ENCODE measurements around the gene LZTFL1. TPM values are rescaled to one million over a fixed set of nuclear protein-coding genes. Genes with fewer than 3 reads are reported as not detected.

Gene LZTFL1, protein sequence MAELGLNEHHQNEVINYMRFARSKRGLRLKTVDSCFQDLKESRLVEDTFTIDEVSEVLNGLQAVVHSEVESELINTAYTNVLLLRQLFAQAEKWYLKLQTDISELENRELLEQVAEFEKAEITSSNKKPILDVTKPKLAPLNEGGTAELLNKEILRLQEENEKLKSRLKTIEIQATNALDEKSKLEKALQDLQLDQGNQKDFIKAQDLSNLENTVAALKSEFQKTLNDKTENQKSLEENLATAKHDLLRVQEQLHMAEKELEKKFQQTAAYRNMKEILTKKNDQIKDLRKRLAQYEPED
- 12.4 and 16.2 TPM in 2 replicates for total RNA-seq
- 18.7 and 28.0 TPM in 2 replicates for polyA plus RNA-seq
- 8.8 and 12.3 TPM in 2 replicates for polyA plus RNA-seq (2012)
- 1.4 and 6.6 TPM in 2 replicates for polyA minus RNA-seq (ENCODE audit: low replicate concordance)

DNA sequence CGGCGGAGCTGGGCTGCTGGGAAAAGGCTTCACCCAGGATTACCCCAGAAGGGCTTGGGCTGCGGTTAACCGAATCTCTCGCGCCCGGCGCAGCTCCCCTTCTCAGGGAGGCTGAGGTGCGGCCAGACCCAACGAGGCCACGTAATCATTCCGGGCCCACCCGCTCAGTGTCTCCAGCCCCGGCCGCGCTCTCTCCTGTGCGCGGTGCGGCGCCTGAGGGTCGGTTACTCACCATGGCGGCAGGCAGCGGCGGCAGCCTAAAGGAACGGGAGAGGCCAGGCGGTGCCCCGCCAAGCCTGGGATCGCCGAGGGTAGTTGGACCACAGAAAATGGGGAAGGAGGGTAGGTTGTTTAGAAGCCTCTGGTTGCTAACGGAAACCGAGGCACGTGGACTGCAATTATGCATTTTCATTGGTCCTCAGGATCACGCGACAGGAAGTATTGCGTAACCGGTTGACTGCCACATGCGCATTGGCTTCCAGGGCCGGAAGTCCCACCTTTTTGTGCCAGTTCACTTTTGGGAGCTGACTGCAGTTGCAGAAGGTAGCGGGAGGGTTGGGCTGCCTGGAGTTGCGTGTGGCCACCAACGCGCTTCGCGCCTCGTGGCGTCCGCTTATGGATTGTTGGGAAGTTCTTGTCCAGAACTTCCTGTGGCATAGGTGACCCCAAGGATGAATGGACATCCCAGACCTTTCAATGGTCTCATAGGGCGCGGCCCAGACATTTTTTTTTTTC is at the start of gene LZTFL1:
LZTFL1 (minus strand) TSS at position 363 of the 735 bp plus-strand sequence; CDS start at position 235, 128 bp downstream.
- peaks cover 3% of the 10 kb centered on the region for H3K27me3 ChIP-seq (ENCODE audit: control insufficient read depth, insufficient read depth, low read length)
- no peaks in the 10 kb centered on the region for H3K79me2 ChIP-seq (ENCODE audit: control insufficient read depth, insufficient read depth, low read length)
- peaks cover 2% of the 10 kb centered on the region for H3K4me1 ChIP-seq (ENCODE audit: control insufficient read depth, extremely low read depth, insufficient read depth, low read length)
- H3K27ac ChIP-seq (ENCODE audit: insufficient read depth, low read length), result peak within 1 kb of the TSS; percentile 84
- DNase-seq (ENCODE audit: low read depth in 2 of 2), result peak; percentile 97 to 98
- H3K4me2 ChIP-seq (ENCODE audit: extremely low read depth, insufficient read depth, low read length), result peak within 1 kb of the TSS; percentile 81
- peak within 1 kb of the TSS; percentile 72 for H3K9ac ChIP-seq (ENCODE audit: insufficient read depth, low read length)
- H4K20me1 ChIP-seq (ENCODE audit: control insufficient read depth, extremely low read depth, insufficient read depth, low read length), result no peaks in the 10 kb centered on the region
- no peaks in the 10 kb centered on the region for H3K36me3 ChIP-seq (ENCODE audit: control insufficient read depth, insufficient read depth, low read length)
- H2AFZ ChIP-seq (ENCODE audit: low read length), result peak within 1 kb of the TSS; percentile 87
- H3K4me3 ChIP-seq (replicated peaks in 1 of 4; ENCODE audit: control extremely low read depth in 1 of 4, insufficient read depth in 1 of 4, low read depth in 3 of 4, low read length in 4 of 4), result peak within 1 kb of the TSS; percentile 78 to 92 (median 87)
- H3K9me3 ChIP-seq (ENCODE audit: control insufficient read depth, insufficient read depth, low read depth, low read length), result no peaks in the 10 kb centered on the region
- TF ChIP-seq, protein P1, sequence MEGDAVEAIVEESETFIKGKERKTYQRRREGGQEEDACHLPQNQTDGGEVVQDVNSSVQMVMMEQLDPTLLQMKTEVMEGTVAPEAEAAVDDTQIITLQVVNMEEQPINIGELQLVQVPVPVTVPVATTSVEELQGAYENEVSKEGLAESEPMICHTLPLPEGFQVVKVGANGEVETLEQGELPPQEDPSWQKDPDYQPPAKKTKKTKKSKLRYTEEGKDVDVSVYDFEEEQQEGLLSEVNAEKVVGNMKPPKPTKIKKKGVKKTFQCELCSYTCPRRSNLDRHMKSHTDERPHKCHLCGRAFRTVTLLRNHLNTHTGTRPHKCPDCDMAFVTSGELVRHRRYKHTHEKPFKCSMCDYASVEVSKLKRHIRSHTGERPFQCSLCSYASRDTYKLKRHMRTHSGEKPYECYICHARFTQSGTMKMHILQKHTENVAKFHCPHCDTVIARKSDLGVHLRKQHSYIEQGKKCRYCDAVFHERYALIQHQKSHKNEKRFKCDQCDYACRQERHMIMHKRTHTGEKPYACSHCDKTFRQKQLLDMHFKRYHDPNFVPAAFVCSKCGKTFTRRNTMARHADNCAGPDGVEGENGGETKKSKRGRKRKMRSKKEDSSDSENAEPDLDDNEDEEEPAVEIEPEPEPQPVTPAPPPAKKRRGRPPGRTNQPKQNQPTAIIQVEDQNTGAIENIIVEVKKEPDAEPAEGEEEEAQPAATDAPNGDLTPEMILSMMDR (conservative IDR thresholded peaks at IDR 0.05 in 1 of 2, IDR thresholded peaks at IDR 0.05 in 1 of 2; ENCODE audit: low read depth in 1 of 2, low read length in 2 of 2), result no peak
- TF ChIP-seq EZH2 (IDR thresholded peaks at IDR 0.05; ENCODE audit: low read length, missing control alignments), result no peak

DNA sequence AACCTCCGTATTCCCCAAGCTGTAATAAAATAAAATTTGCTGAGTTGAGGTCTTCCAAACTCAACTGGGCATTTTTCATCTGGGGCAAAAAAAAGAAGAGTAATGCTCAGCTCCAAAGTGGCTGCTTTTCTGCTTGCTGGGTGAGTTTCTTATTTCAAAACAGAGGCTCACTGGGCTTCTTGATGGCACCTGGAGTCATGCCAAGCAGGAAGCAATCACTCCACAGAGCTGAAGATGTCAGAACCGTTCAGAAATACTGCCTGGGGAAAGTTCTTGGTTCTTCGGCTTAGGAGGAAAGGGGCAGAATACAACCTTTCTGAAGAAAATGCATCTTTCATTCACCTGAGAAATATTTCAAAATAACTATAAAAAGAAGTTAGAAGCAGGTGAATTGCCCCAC is 48.5 kb upstream of the LZTFL1 start:
- DNase-seq (ENCODE audit: low read depth in 2 of 2), result no peak
- no peaks in the 10 kb centered on the region for H3K4me1 ChIP-seq (ENCODE audit: control insufficient read depth, extremely low read depth, insufficient read depth, low read length)

DNA sequence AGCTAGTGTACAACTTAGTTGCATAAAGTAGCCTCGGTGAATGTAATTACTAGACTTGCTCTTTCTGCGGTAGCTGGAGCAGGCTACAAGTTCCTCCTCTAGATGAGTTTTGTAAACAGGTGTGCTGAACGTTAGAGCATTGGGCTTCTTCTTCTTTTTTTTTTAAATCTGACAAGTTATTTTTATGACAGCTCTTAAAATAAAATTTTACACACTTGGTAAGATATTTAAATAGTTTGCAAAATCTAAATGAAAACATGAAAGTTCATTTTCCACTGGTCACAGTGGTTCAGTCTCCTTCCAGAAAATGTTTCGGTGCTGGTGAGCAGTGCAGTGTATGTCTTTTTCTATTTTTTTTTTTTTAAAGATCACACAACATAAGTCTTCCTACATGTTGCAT is 47.4 kb upstream of the LZTFL1 start:
- no peaks in the 10 kb centered on the region for H3K36me3 ChIP-seq (ENCODE audit: control insufficient read depth, insufficient read depth, low read length)
- no peak for DNase-seq (ENCODE audit: low read depth in 2 of 2)

More for the DNA sequence above, 48.5 kb upstream of the LZTFL1 start:
- Histone ChIP-seq H3K4me3 (replicated peaks in 1 of 4; ENCODE audit: control extremely low read depth in 1 of 4, insufficient read depth in 1 of 4, low read depth in 3 of 4, low read length in 4 of 4) (no peak overlapping the region), H2AFZ (ENCODE audit: low read length) (no peak overlapping the region), H3K9ac (ENCODE audit: insufficient read depth, low read length) (no peak overlapping the region), H4K20me1 (ENCODE audit: control insufficient read depth, extremely low read depth, insufficient read depth, low read length) (no peaks in the 10 kb centered on the region), H3K36me3 (ENCODE audit: control insufficient read depth, insufficient read depth, low read length) (no peaks in the 10 kb centered on the region), H3K9me3 (ENCODE audit: control insufficient read depth, insufficient read depth, low read depth, low read length) (no peaks in the 10 kb centered on the region), H3K79me2 (ENCODE audit: control insufficient read depth, insufficient read depth, low read length) (no peaks in the 10 kb centered on the region), H3K27ac (ENCODE audit: insufficient read depth, low read length) (no peak overlapping the region), H3K4me2 (ENCODE audit: extremely low read depth, insufficient read depth, low read length) (no peak overlapping the region), H3K27me3 (ENCODE audit: control insufficient read depth, insufficient read depth, low read length) (peaks cover 6% of the 10 kb centered on the region)
- TF ChIP-seq, protein P1 (conservative IDR thresholded peaks at IDR 0.05 in 1 of 2, IDR thresholded peaks at IDR 0.05 in 1 of 2; ENCODE audit: low read depth in 1 of 2, low read length in 2 of 2), result no peak
- TF ChIP-seq EZH2 (IDR thresholded peaks at IDR 0.05; ENCODE audit: low read length, missing control alignments), result no peak

More for the DNA sequence above, 47.4 kb upstream of the LZTFL1 start:
- no peak overlapping the region for H3K4me3 ChIP-seq (replicated peaks in 1 of 4; ENCODE audit: control extremely low read depth in 1 of 4, insufficient read depth in 1 of 4, low read depth in 3 of 4, low read length in 4 of 4)
- no peaks in the 10 kb centered on the region for H3K4me1 ChIP-seq (ENCODE audit: control insufficient read depth, extremely low read depth, insufficient read depth, low read length)
- no peaks in the 10 kb centered on the region for H3K79me2 ChIP-seq (ENCODE audit: control insufficient read depth, insufficient read depth, low read length)
- TF ChIP-seq EZH2 (IDR thresholded peaks at IDR 0.05; ENCODE audit: low read length, missing control alignments), result no peak
- TF ChIP-seq, protein P1 (conservative IDR thresholded peaks at IDR 0.05 in 1 of 2, IDR thresholded peaks at IDR 0.05 in 1 of 2; ENCODE audit: low read depth in 1 of 2, low read length in 2 of 2), result no peak
- no peaks in the 10 kb centered on the region for H4K20me1 ChIP-seq (ENCODE audit: control insufficient read depth, extremely low read depth, insufficient read depth, low read length)
- peaks cover 12% of the 10 kb centered on the region for H3K27me3 ChIP-seq (ENCODE audit: control insufficient read depth, insufficient read depth, low read length)
- no peak overlapping the region for H3K4me2 ChIP-seq (ENCODE audit: extremely low read depth, insufficient read depth, low read length)
- H2AFZ ChIP-seq (ENCODE audit: low read length), result no peak overlapping the region
- H3K9me3 ChIP-seq (ENCODE audit: control insufficient read depth, insufficient read depth, low read depth, low read length), result no peaks in the 10 kb centered on the region
- no peak overlapping the region for H3K9ac ChIP-seq (ENCODE audit: insufficient read depth, low read length)
- no peak overlapping the region for H3K27ac ChIP-seq (ENCODE audit: insufficient read depth, low read length)

All from fibroblast of lung (primary cell).